Esophagus squamous epithelium (tissue), 5 donors: ENCODE data around the gene POC1A. TPM values are rescaled to one million over a fixed set of nuclear protein-coding genes. Genes with fewer than 3 reads are reported as not detected.

ENCODE experiments used
- DNase-seq: peaks from one replicate; lab custom pipeline; 2025; lab: John Stamatoyannopoulos, UW
- H3K27ac ChIP-seq, 4 donors: fragments of 200-600 bp; sonication (generic); one replicate each; pipeline ENCODE4 v1.5.1; 2016 to 2019; ENCODE audit warnings: mild to moderate bottlenecking in 1 of 4
- H3K27me3 ChIP-seq, 4 donors: fragments of 200-600 bp; sonication (generic); 1 replicate in 3 of 4; 2 replicates in 1 of 4; pipeline versions ENCODE4 v1.5.1 to v1.6.0; 2017 to 2021; ENCODE audit warnings: antibody characterized with exemption in 1 of 4
- H3K36me3 ChIP-seq, 3 donors: fragments of 200-600 bp; sonication (generic); one replicate each; pipeline ENCODE4 v1.5.1; 2016 to 2019
- H3K4me1 ChIP-seq, 3 donors: fragments of 200-600 bp; sonication (generic); one replicate each; pipeline ENCODE4 v1.5.1; 2017 to 2019
- H3K4me3 ChIP-seq, 4 donors: fragments of 200-600 bp; sonication (generic); 1 replicate in 3 of 4; 2 replicates in 1 of 4; pipeline ENCODE4 v1.5.1; 2016 to 2019; ENCODE audit warnings: mild to moderate bottlenecking in 2 of 4, moderate library complexity in 1 of 4
- H3K9me3 ChIP-seq, 3 donors: fragments of 200-600 bp; sonication (generic); one replicate each; pipeline ENCODE4 v1.5.1; 2016 to 2019
- POLR2A ChIP-seq, 4 donors: fragments of 450-650 bp; IDR thresholded peaks; one replicate each; pipeline ENCODE4 v1.6.1; 2017; ENCODE audit warnings: antibody characterized with exemption in 4 of 4, mild to moderate bottlenecking in 4 of 4, moderate library complexity in 3 of 4
- WGBS, 2 donors: methylation state at CpG; one replicate each; pipeline ENCODE4 v1.1.5; 2018; 5-methylcytosine and 5-hydroxymethylcytosine counted together
- intact Hi-C: fragments of 100-400 bp; cut with DNase I; formaldehyde crosslinking; loops from one replicate; pipeline ENCODE4 v1.15.0; 2022
- total RNA-seq, 4 donors: library from RNA; depleted of rRNA; stranded (reverse); fragments of >200 nt; gene quantifications; one replicate each; pipeline ENCODE4 v1.1.0, GENCODE V29; 2016
- TF ChIP-seq, protein P1 (sequence below), 6 experiments: fragments of 450-650 bp in 4 of 6; fragments of 200-600 bp in 2 of 6; sonication (generic) in 2 of 6; IDR thresholded peaks; one replicate each; pipeline ENCODE4 v1.5.1; 2016 to 2019; ENCODE audit warnings: antibody characterized with exemption in 6 of 6, mild to moderate bottlenecking in 4 of 6, moderate library complexity in 4 of 6
- donor health status: DM: yes; HTN: yes; CAD: no.

POC1A gene
- total RNA-seq, 4 donors from 2014 or later, result 2.7 to 10.3 (median 4.8) TPM

DNA sequence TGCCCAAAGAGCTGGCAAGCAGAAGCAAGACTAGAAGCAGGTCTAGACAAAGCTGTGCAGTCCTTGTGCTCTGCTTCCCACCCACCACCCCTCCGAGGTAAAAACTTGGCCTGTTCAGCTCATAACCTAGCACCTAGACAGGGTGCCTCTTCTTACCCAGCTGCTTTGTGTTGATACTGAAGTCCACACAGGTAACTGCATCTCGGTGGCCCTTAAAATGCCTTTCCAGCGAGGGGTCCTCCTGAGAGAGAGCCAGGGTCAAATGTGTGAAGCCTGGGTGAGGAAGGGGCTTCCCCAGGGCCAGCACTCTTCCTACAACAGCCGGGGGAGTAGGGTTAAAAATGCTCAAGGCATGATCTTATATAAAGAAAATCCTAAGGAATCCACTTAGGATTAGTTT lies 3.4 kb downstream of the POC1A start:
- Histone ChIP-seq H3K4me3 (no peak overlapping the region), H3K27me3 (no peaks in the 10 kb centered on the region), H3K27ac (no peak overlapping the region), H3K36me3 (peaks cover 0 to 10% (median 0%) of the 10 kb centered on the region in 3 donors), H3K9me3 (no peaks in the 10 kb centered on the region), H3K4me1 (peaks cover 9 to 19% (median 13%) of the 10 kb centered on the region in 3 donors)
- intact Hi-C loops, result no loop called here
- no peak for DNase-seq
- 69 to 71% methylated on average over 2 to 4 of the region's 4 CpGs for WGBS, 2 donors
- TF ChIP-seq POLR2A (IDR thresholded peaks at IDR 0.05), result no peak
- TF ChIP-seq, protein P1, sequence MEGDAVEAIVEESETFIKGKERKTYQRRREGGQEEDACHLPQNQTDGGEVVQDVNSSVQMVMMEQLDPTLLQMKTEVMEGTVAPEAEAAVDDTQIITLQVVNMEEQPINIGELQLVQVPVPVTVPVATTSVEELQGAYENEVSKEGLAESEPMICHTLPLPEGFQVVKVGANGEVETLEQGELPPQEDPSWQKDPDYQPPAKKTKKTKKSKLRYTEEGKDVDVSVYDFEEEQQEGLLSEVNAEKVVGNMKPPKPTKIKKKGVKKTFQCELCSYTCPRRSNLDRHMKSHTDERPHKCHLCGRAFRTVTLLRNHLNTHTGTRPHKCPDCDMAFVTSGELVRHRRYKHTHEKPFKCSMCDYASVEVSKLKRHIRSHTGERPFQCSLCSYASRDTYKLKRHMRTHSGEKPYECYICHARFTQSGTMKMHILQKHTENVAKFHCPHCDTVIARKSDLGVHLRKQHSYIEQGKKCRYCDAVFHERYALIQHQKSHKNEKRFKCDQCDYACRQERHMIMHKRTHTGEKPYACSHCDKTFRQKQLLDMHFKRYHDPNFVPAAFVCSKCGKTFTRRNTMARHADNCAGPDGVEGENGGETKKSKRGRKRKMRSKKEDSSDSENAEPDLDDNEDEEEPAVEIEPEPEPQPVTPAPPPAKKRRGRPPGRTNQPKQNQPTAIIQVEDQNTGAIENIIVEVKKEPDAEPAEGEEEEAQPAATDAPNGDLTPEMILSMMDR (IDR thresholded peaks at IDR 0.05), result no peak

DNA sequence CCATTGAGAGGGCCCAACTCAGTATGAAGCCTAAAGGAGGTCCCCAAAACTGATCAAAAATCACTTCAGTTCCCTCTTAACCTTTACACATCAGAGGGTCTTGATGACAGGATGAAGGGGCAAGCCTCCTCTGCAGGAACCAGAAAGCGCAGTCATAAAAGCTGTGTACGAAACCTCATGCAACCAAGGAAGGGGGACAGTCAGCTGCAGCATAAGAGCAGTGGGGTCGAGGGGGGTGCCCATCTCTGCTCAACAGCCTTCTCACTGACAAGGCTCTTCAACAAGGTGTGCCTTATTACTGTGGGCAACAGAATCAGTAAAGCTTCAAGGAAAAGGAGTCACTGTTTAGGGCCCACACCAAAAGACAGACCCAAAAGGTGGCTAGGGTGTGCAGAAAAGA lies 3.9 kb downstream of the POC1A start:
- no peaks in the 10 kb centered on the region for H3K9me3 ChIP-seq
- H3K36me3 ChIP-seq, result peaks cover 0 to 15% (median 3%) of the 10 kb centered on the region in 3 donors
- H3K4me3 ChIP-seq, result no peak overlapping the region
- WGBS, 2 donors, result 93 to 95% methylated on average over 3 of the region's 3 CpGs
- H3K27ac ChIP-seq, result no peak overlapping the region
- no peak for DNase-seq
- no peak for TF ChIP-seq POLR2A (IDR thresholded peaks at IDR 0.05)
- TF ChIP-seq, protein P1 (IDR thresholded peaks at IDR 0.05), result no peak
- peaks cover 9 to 18% (median 13%) of the 10 kb centered on the region in 3 donors for H3K4me1 ChIP-seq
- H3K27me3 ChIP-seq, result no peaks in the 10 kb centered on the region
- intact Hi-C loops, result no loop called here

- no peaks in the 10 kb centered on the region for H3K27me3 ChIP-seq
- 88 to 93% methylated on average over 1 to 9 of the region's 11 CpGs for WGBS, 2 donors
- no peak for DNase-seq
- no peak overlapping the region for H3K27ac ChIP-seq
- H3K4me1 ChIP-seq, result peaks cover 5 to 13% (median 10%) of the 10 kb centered on the region in 3 donors
- no peak overlapping the region for H3K4me3 ChIP-seq
- intact Hi-C loops, result no loop called here
- H3K36me3 ChIP-seq, result peaks cover 0 to 21% (median 5%) of the 10 kb centered on the region in 3 donors
- no peak for TF ChIP-seq POLR2A (IDR thresholded peaks at IDR 0.05)
- TF ChIP-seq, protein P1 (IDR thresholded peaks at IDR 0.05), result no peak
- no peaks in the 10 kb centered on the region for H3K9me3 ChIP-seq
Observed at GRCh38 chr3:52149726-52150125, 4.5 kb downstream of the POC1A start.

- WGBS, 2 donors, result 90 to 97% methylated on average over 3 to 4 of the region's 8 CpGs
- Histone ChIP-seq H3K27ac (no peak overlapping the region), H3K4me3 (no peak overlapping the region), H3K27me3 (no peaks in the 10 kb centered on the region), H3K4me1 (peaks cover 5 to 13% (median 8%) of the 10 kb centered on the region in 3 donors), H3K9me3 (no peaks in the 10 kb centered on the region), H3K36me3 (peaks cover 0 to 21% (median 5%) of the 10 kb centered on the region in 3 donors)
- no peak for DNase-seq
- intact Hi-C loops, result no loop called here
- TF ChIP-seq, protein P1 (IDR thresholded peaks at IDR 0.05), result no peak
- no peak for TF ChIP-seq POLR2A (IDR thresholded peaks at IDR 0.05)
Observed at GRCh38 chr3:52149021-52149420, 5.2 kb downstream of the POC1A start.

GRCh38 chr3:52147804-52148203 lies 6.4 kb downstream of the POC1A start:
- H3K4me1 ChIP-seq, result peaks cover 0 to 7% (median 0%) of the 10 kb centered on the region in 3 donors
- 85 to 88% methylated on average over 6 to 7 of the region's 8 CpGs for WGBS, 2 donors
- intact Hi-C loops, result no loop called here
- TF ChIP-seq, protein P1 (IDR thresholded peaks at IDR 0.05), result no peak
- no peak for TF ChIP-seq POLR2A (IDR thresholded peaks at IDR 0.05)
- DNase-seq, result no peak
- H3K4me3 ChIP-seq, result no peak overlapping the region
- peaks cover 0 to 21% (median 5%) of the 10 kb centered on the region in 3 donors for H3K36me3 ChIP-seq
- H3K27ac ChIP-seq, result no peak overlapping the region
- H3K27me3 ChIP-seq, result no peaks in the 10 kb centered on the region
- H3K9me3 ChIP-seq, result no peaks in the 10 kb centered on the region
